HepG2 (cell line): ENCODE results near the gene TMEM238. TPM values are rescaled to one million over a fixed set of nuclear protein-coding genes. Genes with fewer than 3 reads are reported as not detected.

Experiments
- ATAC-seq: fragments of 200-7000 bp; cut with Tn5 transposase; 3 replicates; pipeline ENCODE4 v1.9.1; 2020; ENCODE audit warnings: mild to moderate bottlenecking, moderate library complexity
- BruUV-seq: library from RNA; stranded (reverse); fragments of 400-500 nt; replicated peaks from 2 replicates; lab custom pipeline; 2021; lab: Mats Ljungman, UMichigan
- CTCF ChIA-PET: fragments of 300-600 bp; formaldehyde crosslinking; extraction: SDS; loops from one replicate; lab custom pipeline; 2021; ENCODE audit warnings: low total read pairs, inconsistent platforms, low intra/inter-chr PET ratio; lab: Yijun Ruan, JAX
- POLR2A ChIA-PET: fragments of 350-600 bp; sonication (Branson Sonifier 250); formaldehyde crosslinking; loops from one replicate; lab custom pipeline; 2020; ENCODE audit warnings: antibody characterized with exemption, inconsistent platforms; lab: Yijun Ruan, JAX
- DNase-seq: peaks from one replicate; pipeline ENCODE4 v3.0.0-alpha.2; 2015; ENCODE audit warnings: low spot score
- FAIRE-seq: peaks from 3 replicates; lab custom pipeline; 2011; peaks lifted over from hg19 to GRCh38; lab: Jason Lieb, UNC
- H2AFZ ChIP-seq: one replicate; pipeline ENCODE4 v1.6.1; 2011; ENCODE audit warnings: low read length, inconsistent platforms
- H3K27ac ChIP-seq: fragments of 300-600 bp; 3 replicates; pipeline ENCODE4 v1.8.0; 2011; ENCODE audit warnings: mixed run types, mild to moderate bottlenecking, mixed read lengths, low read length, inconsistent platforms; ENCODE audit not compliant: insufficient read depth; ENCODE audit errors: extremely low read length
- H3K27me3 ChIP-seq, 2 experiments: fragments of 200-600 bp in 1 of 2; 2 replicates in 1 of 2; 3 replicates in 1 of 2; pipeline versions ENCODE4 v1.6.0 to v1.8.0; 2011; ENCODE audit warnings: low read length in 2 of 2, mild to moderate bottlenecking in 2 of 2, moderate library complexity in 2 of 2, inconsistent platforms in 1 of 2; ENCODE audit not compliant: insufficient read depth in 2 of 2, control insufficient read depth in 1 of 2
- H3K36me3 ChIP-seq, 2 experiments: fragments of 200-600 bp in 1 of 2; replicated peaks in 1 of 2; 2 replicates in 1 of 2; 3 replicates in 1 of 2; pipeline versions ENCODE4 v1.5.1 to v1.8.0; 2011; ENCODE audit warnings: low read length in 2 of 2, inconsistent platforms in 1 of 2; ENCODE audit not compliant: insufficient read depth in 2 of 2, control insufficient read depth in 1 of 2
- H3K4me1 ChIP-seq: 2 replicates; pipeline ENCODE4 v1.5.1; 2012; ENCODE audit warnings: low read length, inconsistent platforms; ENCODE audit not compliant: insufficient read depth
- H3K4me2 ChIP-seq: 2 replicates; pipeline ENCODE4 v1.6.0; 2011; ENCODE audit warnings: low read depth, low read length, inconsistent platforms
- H3K4me3 ChIP-seq, 3 experiments: fragments of 200-600 bp in 1 of 3; sonication (generic), shearing (Covaris generic) in 1 of 3; replicated peaks in 1 of 3; 2 replicates each; pipeline ENCODE4 v1.5.1; 2011 to 2016; ENCODE audit warnings: low read length in 3 of 3, inconsistent platforms in 2 of 3, low read depth in 2 of 3, mild to moderate bottlenecking in 2 of 3, control low read depth in 1 of 3, mixed read lengths in 1 of 3; ENCODE audit not compliant: insufficient read depth in 1 of 3
- H3K79me2 ChIP-seq: one replicate; pipeline ENCODE4 v1.6.1; 2011; ENCODE audit warnings: low read length, inconsistent platforms; ENCODE audit not compliant: insufficient read depth
- H3K9ac ChIP-seq: 2 replicates; pipeline ENCODE4 v1.6.0; 2011; ENCODE audit warnings: mild to moderate bottlenecking, low read depth, low read length, inconsistent platforms; ENCODE audit not compliant: insufficient read depth
- H3K9me3 ChIP-seq: 2 replicates; pipeline ENCODE4 v1.5.1; 2012; ENCODE audit warnings: mild to moderate bottlenecking, low read length
- H4K20me1 ChIP-seq: 2 replicates; pipeline ENCODE4 v1.6.0; 2011; ENCODE audit warnings: inconsistent platforms, mild to moderate bottlenecking, low read length, moderate library complexity; ENCODE audit not compliant: insufficient read depth
- AGO2 ChIP-seq: fragments of 200-400 bp; formaldehyde crosslinking; optimal IDR thresholded peaks from 2 replicates; pipeline ENCODE3; 2017; ENCODE audit warnings: mild to moderate bottlenecking, low read depth, low read length, moderate library complexity
- BCL3 ChIP-seq: sonication (generic); formaldehyde crosslinking; IDR thresholded peaks from 2 replicates; pipeline ENCODE4 v1.5.1; 2020; ENCODE audit warnings: mild to moderate bottlenecking, missing genetic modification reagents, moderate library complexity
- CAMTA2 ChIP-seq: sonication (generic); formaldehyde crosslinking; IDR thresholded peaks from 2 replicates; pipeline ENCODE4 v1.4.0; 2020; ENCODE audit warnings: mild to moderate bottlenecking, missing genetic modification reagents, borderline replicate concordance
- DMAP1 ChIP-seq: IDR thresholded peaks from 2 replicates; pipeline ENCODE4 v1.6.1; 2016
- ESRRA ChIP-seq: sonication (generic); formaldehyde crosslinking; IDR thresholded peaks from 2 replicates; pipeline ENCODE4 v1.5.1; 2020; ENCODE audit warnings: mild to moderate bottlenecking, low read depth, missing genetic modification reagents
- FOXK2 ChIP-seq: fragments of 450-650 bp; IDR thresholded peaks from 2 replicates; pipeline ENCODE4 v1.6.1; 2016
- PCBP1 ChIP-seq: fragments of 200-400 bp; formaldehyde crosslinking; IDR thresholded peaks from 2 replicates; pipeline ENCODE4 v1.6.1; 2017; ENCODE audit warnings: mild to moderate bottlenecking, low read depth, low read length, borderline replicate concordance
- PRMT3 ChIP-seq: sonication (generic); formaldehyde crosslinking; IDR thresholded peaks from 2 replicates; pipeline ENCODE4 v1.8.1; 2022; ENCODE audit warnings: low read depth, mild to moderate bottlenecking, moderate library complexity, missing genetic modification reagents, borderline replicate concordance
- RFX3 ChIP-seq: IDR thresholded peaks from 2 replicates; pipeline ENCODE4 v1.6.1; 2016; ENCODE audit warnings: missing biosample characterization, missing genetic modification reagents
- ZMYM3 ChIP-seq: sonication (generic); formaldehyde crosslinking; IDR thresholded peaks from 2 replicates; pipeline ENCODE4 v1.5.1; 2020; ENCODE audit warnings: mild to moderate bottlenecking, missing genetic modification reagents
- ZNF10 ChIP-seq: sonication (generic); formaldehyde crosslinking; IDR thresholded peaks from 2 replicates; pipeline ENCODE4 v1.4.0; 2020; ENCODE audit warnings: mild to moderate bottlenecking, low read depth, missing genetic modification reagents, borderline replicate concordance
- ZNF343 ChIP-seq: sonication (generic); formaldehyde crosslinking; IDR thresholded peaks from 2 replicates; pipeline ENCODE4 v1.4.0; 2020; ENCODE audit warnings: mild to moderate bottlenecking, missing genetic modification reagents
- ZNF644 ChIP-seq: IDR thresholded peaks from 2 replicates; pipeline ENCODE4 v1.6.1; 2016; ENCODE audit warnings: low read depth
- ZNF646 ChIP-seq: sonication (generic); formaldehyde crosslinking; IDR thresholded peaks from 2 replicates; pipeline ENCODE4 v1.9.0; 2021; ENCODE audit warnings: mild to moderate bottlenecking, missing genetic modification reagents
- WGBS: methylation state at CpG from one replicate; pipeline ENCODE4 v1.1.6; 2017; ENCODE audit warnings: low lambda C conversion rate; 5-methylcytosine and 5-hydroxymethylcytosine counted together
- in situ Hi-C: cut with HindIII; loops from 2 replicates; pipeline ENCODE4 v1.10.0; 2017; ENCODE audit warnings: low pct_unique_long_range_greater_than_20kb; ENCODE audit not compliant: extremely low pct_ligation_motif_present
- intact Hi-C: fragments of 100-400 bp; cut with micrococcal nuclease; formaldehyde crosslinking; loops from one replicate; pipeline ENCODE4 v1.10.0; 2022; ENCODE audit not compliant: unreplicated experiment
- polyA plus RNA-seq, 8 experiments: library from polyadenylated mRNA; depleted of rRNA in 3 of 8; stranded (reverse) in 7 of 8; unstranded in 1 of 8; fragments of >200 nt; fragmentation: Illumina TruSeq in 4 of 8; extraction: Trizol in 4 of 8; gene quantifications; 2 replicates each; pipeline versions ENCODE4 v1.2.1 to v1.2.3, GENCODE V29; 2011 to 2016; ENCODE audit warnings: low read depth in 4 of 8, missing spikeins in 1 of 8, mixed read lengths in 1 of 8; ENCODE audit not compliant: insufficient read depth in 1 of 8
- total RNA-seq, 5 experiments: library from RNA; depleted of rRNA; stranded (reverse); fragments of >200 nt; fragmentation: Illumina TruSeq; extraction: Trizol; gene quantifications; 2 replicates each; pipeline ENCODE4 v1.2.3, GENCODE V29; 2016; ENCODE audit warnings: low read depth in 1 of 5

Gene TMEM238
- total and polyA plus RNA-seq, 2 of the 13 experiments (the other 11 are each of a cell fraction or from before 2014, with no cell fraction given), result not detected

GRCh38 chr19:55350620-55351315 is 33.3 kb downstream of the TMEM238 start (continued):
- TF ChIP-seq ZNF646 (CRISPR knock-in tag) (no peak), AGO2 (no peak), FOXK2 (no peak)

- DNase-seq (no peak), FAIRE-seq (no peak), ATAC-seq (no peak)
- intact Hi-C loops, result no loop called here
- H3K9me3 ChIP-seq, result no peaks in the 10 kb centered on the region
- H3K4me3 ChIP-seq, result no peak overlapping the region
- in situ Hi-C loops, result no loop called here
- H3K9ac ChIP-seq, result no peak overlapping the region
- H3K4me1 ChIP-seq, result peaks cover 15% of the 10 kb centered on the region
- H2AFZ ChIP-seq, result no peak overlapping the region
- no peak overlapping the region for H3K27ac ChIP-seq
- peaks cover 0 to 2% of the 10 kb centered on the region in 2 experiments; a peak in 2 of 5 replicates for H3K36me3 ChIP-seq
- no peaks in the 10 kb centered on the region for H3K79me2 ChIP-seq
- ChIA-PET POLR2A (interaction anchor here (0.6 to 1.9 kb wide), 2 partner anchors 9 to 16 kb away, joined by 4 to 6 read pairs; partner anchors contain the start of gene KMT5C), CTCF (no interaction called here)
- peaks cover 6 to 21% of the 10 kb centered on the region in 2 experiments for H3K27me3 ChIP-seq
- H3K4me2 ChIP-seq, result no peak overlapping the region
- no TSS peak for BruUV-seq
- H4K20me1 ChIP-seq, result no peaks in the 10 kb centered on the region
- WGBS, result 85% methylated on average over 22 of the region's 22 CpGs
- TF ChIP-seq ESRRA (CRISPR knock-in tag), result no peak
- TF ChIP-seq RFX3 (CRISPR knock-in tag), result no peak
- no peak for TF ChIP-seq BCL3
- TF ChIP-seq CAMTA2 (CRISPR knock-in tag), result no peak
- TF ChIP-seq ZNF343 (CRISPR knock-in tag), result no peak
- no peak for TF ChIP-seq PCBP1
- TF ChIP-seq ZNF644 (CRISPR knock-in tag), result no peak
- TF ChIP-seq DMAP1 (CRISPR knock-in tag), result no peak
- no peak for TF ChIP-seq ZMYM3 (CRISPR knock-in tag)
- TF ChIP-seq PRMT3 (CRISPR knock-in tag), result no peak
- no peak for TF ChIP-seq ZNF10 (CRISPR knock-in tag)
These were observed 35.6 kb downstream of the TMEM238 start for GRCh38 chr19:55348317-55349034.
